HFFc6 (cell line): ENCODE measurements around the gene PRKG2. TPM values are rescaled to one million over a fixed set of nuclear protein-coding genes. Genes with fewer than 3 reads are reported as not detected.

Experiments used
- DNase-seq: peaks from one replicate; pipeline ENCODE4 v3.0.0-alpha.2; 2018
- H3K27ac Mint-ChIP-seq: 2 replicates; pipeline ENCODE4 v1.8.0; 2020; ENCODE audit warnings: mild to moderate bottlenecking, mixed read lengths
- H3K27me3 Mint-ChIP-seq: 2 replicates; pipeline ENCODE4 v1.8.0; 2021; ENCODE audit warnings: mild to moderate bottlenecking, moderate library complexity, mixed read lengths; ENCODE audit not compliant: insufficient read depth
- H3K36me3 Mint-ChIP-seq: 2 replicates; pipeline ENCODE4 v1.8.0; 2021; ENCODE audit warnings: low read depth, mixed read lengths
- H3K4me1 Mint-ChIP-seq: 2 replicates; pipeline ENCODE4 v1.8.0; 2020; ENCODE audit warnings: low read depth, mixed read lengths
- H3K4me3 Mint-ChIP-seq: 2 replicates; pipeline ENCODE4 v1.8.0; 2020; ENCODE audit warnings: mild to moderate bottlenecking, moderate library complexity, mixed read lengths
- H3K9me3 Mint-ChIP-seq: 2 replicates; pipeline ENCODE4 v1.8.0; 2020; ENCODE audit warnings: mild to moderate bottlenecking, mixed read lengths
- CTCF ChIP-seq: fragments of 200-600 bp; sonication (generic); IDR thresholded peaks from 2 replicates; pipeline ENCODE4 v1.5.0; 2021; ENCODE audit warnings: antibody characterized with exemption, mild to moderate bottlenecking
- total RNA-seq, 6 experiments: library from RNA; stranded (reverse); fragmentation: NEBNext Ultra II Directional; extraction: Animal tissue kit (Norgen Biotek cat#: 25700); gene quantifications; 2 replicates in 1 of 6; 3 replicates in 5 of 6; pipeline ENCODE4 v1.2.3, GENCODE V29; 2021

Gene PRKG2
- total RNA-seq, 6 experiments from 2014 or later: not detected

GRCh38 chr4:81204571-81204970 is 10.5 kb downstream of the PRKG2 start:
- peaks cover 4% of the 10 kb centered on the region; the same call in 1 of the 2 replicates for H3K9me3 Mint-ChIP-seq
- no peaks in the 10 kb centered on the region for H3K36me3 Mint-ChIP-seq
- H3K4me3 Mint-ChIP-seq: no peak overlapping the region
- no peak for DNase-seq
- no peaks in the 10 kb centered on the region for H3K27me3 Mint-ChIP-seq
- H3K4me1 Mint-ChIP-seq: no peaks in the 10 kb centered on the region
- no peak overlapping the region for H3K27ac Mint-ChIP-seq
- TF ChIP-seq CTCF: no peak

GRCh38 chr4:81199831-81200230 is 15.2 kb downstream of the PRKG2 start:
- H3K4me1 Mint-ChIP-seq: no peaks in the 10 kb centered on the region
- no peaks in the 10 kb centered on the region for H3K27me3 Mint-ChIP-seq
- peaks cover 6% of the 10 kb centered on the region; the same call in 1 of the 2 replicates for H3K9me3 Mint-ChIP-seq
- H3K27ac Mint-ChIP-seq: no peak overlapping the region
- no peak for DNase-seq
- no peak for TF ChIP-seq CTCF
- no peak overlapping the region for H3K4me3 Mint-ChIP-seq
- H3K36me3 Mint-ChIP-seq: no peaks in the 10 kb centered on the region

GRCh38 chr4:81198609-81199008 is 16.4 kb downstream of the PRKG2 start:
- H3K27me3 Mint-ChIP-seq: no peaks in the 10 kb centered on the region
- H3K36me3 Mint-ChIP-seq: no peaks in the 10 kb centered on the region
- H3K4me1 Mint-ChIP-seq: no peaks in the 10 kb centered on the region

GRCh38 chr4:81197864-81198524 is 17.0 kb downstream of the PRKG2 start:
- no peak for DNase-seq
- Mint-ChIP-seq H3K27ac (no peak overlapping the region), H3K27me3 (no peaks in the 10 kb centered on the region)

More at GRCh38 chr4:81198609-81199008, 16.4 kb downstream of the PRKG2 start:
- no peak for TF ChIP-seq CTCF
- H3K27ac Mint-ChIP-seq: no peak overlapping the region
- H3K9me3 Mint-ChIP-seq: peaks cover 9% of the 10 kb centered on the region; the same call in 1 of the 2 replicates
- no peak overlapping the region for H3K4me3 Mint-ChIP-seq
- no peak for DNase-seq

GRCh38 chr4:81196126-81196650 is 18.8 kb downstream of the PRKG2 start:
- Mint-ChIP-seq H3K4me3 (no peak overlapping the region), H3K9me3 (peaks cover 20% of the 10 kb centered on the region)

More at GRCh38 chr4:81197864-81198524, 17.0 kb downstream of the PRKG2 start:
- Mint-ChIP-seq H3K4me3 (no peak overlapping the region), H3K9me3 (peaks cover 10% of the 10 kb centered on the region; the same call in 1 of the 2 replicates), H3K4me1 (no peaks in the 10 kb centered on the region), H3K36me3 (no peaks in the 10 kb centered on the region)
- no peak for TF ChIP-seq CTCF

More at GRCh38 chr4:81196126-81196650, 18.8 kb downstream of the PRKG2 start:
- no peaks in the 10 kb centered on the region for H3K27me3 Mint-ChIP-seq
- no peak for TF ChIP-seq CTCF
- no peak overlapping the region for H3K27ac Mint-ChIP-seq
- no peak for DNase-seq
- no peaks in the 10 kb centered on the region for H3K36me3 Mint-ChIP-seq
- no peaks in the 10 kb centered on the region for H3K4me1 Mint-ChIP-seq
